ENCODE results near the gene HMGN4. TPM values are rescaled to one million over a fixed set of nuclear protein-coding genes. Genes with fewer than 3 reads are reported as not detected.
"Not testable (repeated sequence)": the region's sequence is repeated elsewhere in the genome, so short reads cannot be mapped to it uniquely, and the experiment has no call there.

The HMGN4 gene
- total RNA-seq, 1 donor from 2014 or later: 49.4 TPM

GRCh38 chr6:26507658-26508057 is 30.5 kb upstream of the HMGN4 start:
- Histone ChIP-seq H3K27ac (ENCODE audit: low read depth, low read length) (no peak overlapping the region), H3K4me2 (ENCODE audit: low read length) (no peak overlapping the region), H3K9ac (ENCODE audit: low read length) (no peak overlapping the region), H3K9me3 (ENCODE audit: insufficient read depth, low read depth, low read length) (no peaks in the 10 kb centered on the region), H3K36me3 (ENCODE audit: insufficient read depth, low read length) (no peaks in the 10 kb centered on the region), H3K4me3 (ENCODE audit: insufficient read depth, low read depth, low read length) (no peak overlapping the region), H3K27me3 (ENCODE audit: insufficient read depth, low read length) (peaks cover 10% of the 10 kb centered on the region), H3K4me1 (ENCODE audit: insufficient read depth, low read length) (no peaks in the 10 kb centered on the region), H2AFZ (ENCODE audit: low read depth, low read length) (no peak overlapping the region), H4K20me1 (ENCODE audit: insufficient read depth, low read length) (no peaks in the 10 kb centered on the region), H3K79me2 (ENCODE audit: insufficient read depth, low read length) (no peaks in the 10 kb centered on the region)
- no peaks in the 10 kb centered on the region for H3K36me3 Mint-ChIP-seq (ENCODE audit: low read depth, unreplicated experiment)
- peaks cover 38% of the 10 kb centered on the region for H3K27me3 Mint-ChIP-seq (ENCODE audit: low read depth, unreplicated experiment)
- H3K9me3 Mint-ChIP-seq (ENCODE audit: unreplicated experiment): no peaks in the 10 kb centered on the region
- FAIRE-seq: no peak
- DNase-seq (ENCODE audit: low read depth): no peak
- H3K4me1 Mint-ChIP-seq (ENCODE audit: low read depth, unreplicated experiment): no peaks in the 10 kb centered on the region
- H3K27ac Mint-ChIP-seq (ENCODE audit: unreplicated experiment): no peak overlapping the region
- no peak for TF ChIP-seq EZH2 (IDR thresholded peaks at IDR 0.05; ENCODE audit: insufficient read depth, low read length)
- no peak for TF ChIP-seq CTCF (IDR thresholded peaks at IDR 0.05; ENCODE audit: insufficient read depth, low read depth, low read length)
- H3K4me3 Mint-ChIP-seq (ENCODE audit: unreplicated experiment): no peak overlapping the region

GRCh38 chr6:26511033-26511432 is 27.1 kb upstream of the HMGN4 start:
- not testable (repeated sequence) for H3K9me3 Mint-ChIP-seq (ENCODE audit: unreplicated experiment); H3K27ac Mint-ChIP-seq (ENCODE audit: unreplicated experiment); FAIRE-seq; H3K4me3 Mint-ChIP-seq (ENCODE audit: unreplicated experiment); H3K4me3 ChIP-seq (ENCODE audit: insufficient read depth, low read depth, low read length); DNase-seq (ENCODE audit: low read depth); H3K4me1 Mint-ChIP-seq (ENCODE audit: low read depth, unreplicated experiment); H3K4me1 ChIP-seq (ENCODE audit: insufficient read depth, low read length); H3K27ac ChIP-seq (ENCODE audit: low read depth, low read length); H3K36me3 Mint-ChIP-seq (ENCODE audit: low read depth, unreplicated experiment); H3K36me3 ChIP-seq (ENCODE audit: insufficient read depth, low read length); H3K27me3 ChIP-seq (ENCODE audit: insufficient read depth, low read length); H2AFZ ChIP-seq (ENCODE audit: low read depth, low read length); H3K9ac ChIP-seq (ENCODE audit: low read length); H3K4me2 ChIP-seq (ENCODE audit: low read length); H4K20me1 ChIP-seq (ENCODE audit: insufficient read depth, low read length); H3K79me2 ChIP-seq (ENCODE audit: insufficient read depth, low read length); H3K9me3 ChIP-seq (ENCODE audit: insufficient read depth, low read depth, low read length)
- peaks cover 24% of the 10 kb centered on the region for H3K27me3 Mint-ChIP-seq (ENCODE audit: low read depth, unreplicated experiment)

GRCh38 chr6:26514984-26515383 is 23.2 kb upstream of the HMGN4 start:
- no peaks in the 10 kb centered on the region for H3K9me3 ChIP-seq (ENCODE audit: insufficient read depth, low read depth, low read length)
- H3K4me1 Mint-ChIP-seq (ENCODE audit: low read depth, unreplicated experiment): peaks cover 16% of the 10 kb centered on the region

More at GRCh38 chr6:26514984-26515383, 23.2 kb upstream of the HMGN4 start:
- Histone ChIP-seq H3K79me2 (ENCODE audit: insufficient read depth, low read length) (no peaks in the 10 kb centered on the region), H3K36me3 (ENCODE audit: insufficient read depth, low read length) (no peaks in the 10 kb centered on the region), H3K4me1 (ENCODE audit: insufficient read depth, low read length) (no peaks in the 10 kb centered on the region), H3K27ac (ENCODE audit: low read depth, low read length) (no peak overlapping the region), H3K4me2 (ENCODE audit: low read length) (no peak overlapping the region), H3K4me3 (ENCODE audit: insufficient read depth, low read depth, low read length) (no peak overlapping the region), H4K20me1 (ENCODE audit: insufficient read depth, low read length) (no peaks in the 10 kb centered on the region), H3K9ac (ENCODE audit: low read length) (no peak overlapping the region), H2AFZ (ENCODE audit: low read depth, low read length) (peak overlapping the region; percentile 30), H3K27me3 (ENCODE audit: insufficient read depth, low read length) (no peaks in the 10 kb centered on the region)
- Mint-ChIP-seq H3K4me3 (ENCODE audit: unreplicated experiment) (no peak overlapping the region), H3K27me3 (ENCODE audit: low read depth, unreplicated experiment) (peaks cover 3% of the 10 kb centered on the region), H3K27ac (ENCODE audit: unreplicated experiment) (no peak overlapping the region), H3K9me3 (ENCODE audit: unreplicated experiment) (no peaks in the 10 kb centered on the region), H3K36me3 (ENCODE audit: low read depth, unreplicated experiment) (no peaks in the 10 kb centered on the region)
- TF ChIP-seq CTCF (IDR thresholded peaks at IDR 0.05; ENCODE audit: insufficient read depth, low read depth, low read length) (no peak), EZH2 (IDR thresholded peaks at IDR 0.05; ENCODE audit: insufficient read depth, low read length) (no peak)
- DNase-seq (ENCODE audit: low read depth) (no peak), FAIRE-seq (no peak)
